Vagina (tissue), 2 donors: Measurements from ENCODE around the gene FOXO3. TPM values are rescaled to one million over a fixed set of nuclear protein-coding genes. Genes with fewer than 3 reads are reported as not detected.
A peak's percentile ranks its signal among the peaks of the same experiment; 100 is the strongest.

ENCODE experiments used
- DNase-seq, 2 donors: peaks; one replicate each; pipeline ENCODE4 v3.0.0-alpha.2; 2017; ENCODE audit errors: extremely low spot score in 2 of 2
- H3K27ac ChIP-seq: fragments of 200-600 bp; sonication (generic); one replicate; pipeline ENCODE4 v1.5.1; 2019
- H3K27me3 ChIP-seq: fragments of 200-600 bp; sonication (generic); one replicate; pipeline ENCODE4 v1.5.1; 2019
- H3K36me3 ChIP-seq, 2 donors: fragments of 200-600 bp; sonication (generic); one replicate each; pipeline ENCODE4 v1.5.1; 2017 to 2019
- H3K4me1 ChIP-seq: fragments of 200-600 bp; sonication (generic); one replicate; pipeline ENCODE4 v1.5.1; 2019
- H3K4me3 ChIP-seq, 2 donors: fragments of 200-600 bp; sonication (generic); 1 replicate in 1 of 2; 2 replicates in 1 of 2; pipeline ENCODE4 v1.5.1; 2016 to 2019
- H3K9me3 ChIP-seq: fragments of 200-600 bp; sonication (generic); one replicate; pipeline ENCODE4 v1.5.1; 2019
- CTCF ChIP-seq, 3 experiments: fragments of 450-650 bp in 2 of 3; fragments of 200-600 bp in 1 of 3; sonication (generic) in 1 of 3; IDR thresholded peaks; one replicate each; pipeline ENCODE4 v1.5.1; 2017 to 2019; ENCODE audit warnings: antibody characterized with exemption in 3 of 3, mild to moderate bottlenecking in 2 of 3, moderate library complexity in 2 of 3
- POLR2A ChIP-seq, 2 donors: fragments of 450-650 bp; IDR thresholded peaks; one replicate each; pipeline ENCODE4 v1.6.1; 2017; ENCODE audit warnings: antibody characterized with exemption in 2 of 2, mild to moderate bottlenecking in 2 of 2, moderate library complexity in 2 of 2
- POLR2AphosphoS5 ChIP-seq, 2 donors: sonication (generic); formaldehyde crosslinking; IDR thresholded peaks; one replicate each; pipeline ENCODE4 v1.9.0; 2017; ENCODE audit warnings: antibody characterized with exemption in 2 of 2, mild to moderate bottlenecking in 2 of 2, low read depth in 1 of 2; ENCODE audit not compliant: insufficient read depth in 1 of 2
- intact Hi-C: fragments of 100-400 bp; cut with DNase I; formaldehyde crosslinking; loops from one replicate; pipeline ENCODE4 v1.15.1; 2023
- total RNA-seq: library from RNA; depleted of rRNA; stranded (reverse); fragments of >200 nt; gene quantifications from one replicate; pipeline ENCODE4 v1.2.3, GENCODE V29; 2016

The FOXO3 gene
- total RNA-seq, 1 donor from 2014 or later, result 110 TPM

- Histone ChIP-seq H3K27me3 (no peaks in the 10 kb centered on the region), H3K4me1 (peaks cover 55% of the 10 kb centered on the region)
- intact Hi-C loops, result loop anchor here (5.0 kb wide), 2 partner anchors 89 to 219 kb away; no protein-coding TSS in a partner anchor
These were observed 2.6 kb downstream of the FOXO3 start for GRCh38 chr6:108563292-108563691.

GRCh38 chr6:108564178-108564577 lies 3.5 kb downstream of the FOXO3 start:
- Histone ChIP-seq H3K4me3 (peak overlapping the region; percentile 77 to 94), H3K4me1 (peaks cover 64% of the 10 kb centered on the region), H3K27ac (peak overlapping the region; percentile 99), H3K27me3 (no peaks in the 10 kb centered on the region), H3K9me3 (no peaks in the 10 kb centered on the region), H3K36me3 (peaks cover 0 to 21% of the 10 kb centered on the region in 2 donors)
- TF ChIP-seq POLR2A (IDR thresholded peaks at IDR 0.05), result no peak
- peak; percentile 21 to 36 for TF ChIP-seq POLR2AphosphoS5 (IDR thresholded peaks at IDR 0.05; ENCODE audit: insufficient read depth in 1 of 2, low read depth in 1 of 2)
- intact Hi-C loops, result loop anchor here (5.0 kb wide), 2 partner anchors 88 to 218 kb away; no protein-coding TSS in a partner anchor
- DNase-seq, result peak in 1 of 2 donors; percentile 13

More at GRCh38 chr6:108563292-108563691, 2.6 kb downstream of the FOXO3 start:
- peak overlapping the region; percentile 77 to 94 for H3K4me3 ChIP-seq
- DNase-seq, result no peak
- H3K36me3 ChIP-seq, result peaks cover 0 to 15% of the 10 kb centered on the region in 2 donors
- H3K27ac ChIP-seq, result peak overlapping the region; percentile 99
- no peaks in the 10 kb centered on the region for H3K9me3 ChIP-seq
- TF ChIP-seq CTCF (IDR thresholded peaks at IDR 0.05) (no peak), POLR2AphosphoS5 (IDR thresholded peaks at IDR 0.05; ENCODE audit: insufficient read depth in 1 of 2, low read depth in 1 of 2) (no peak), POLR2A (IDR thresholded peaks at IDR 0.05) (no peak)

GRCh38 chr6:108565091-108565766 lies 4.5 kb downstream of the FOXO3 start:
- Histone ChIP-seq H3K27me3 (no peaks in the 10 kb centered on the region), H3K27ac (peak overlapping the region; percentile 99), H3K9me3 (no peaks in the 10 kb centered on the region), H3K4me1 (peaks cover 73% of the 10 kb centered on the region), H3K4me3 (peak overlapping the region; percentile 20 to 77), H3K36me3 (peaks cover 0 to 30% of the 10 kb centered on the region in 2 donors)
- intact Hi-C loops, result no loop called here
- no peak for DNase-seq
- TF ChIP-seq POLR2AphosphoS5 (IDR thresholded peaks at IDR 0.05; ENCODE audit: insufficient read depth in 1 of 2, low read depth in 1 of 2), result no peak
- TF ChIP-seq CTCF (IDR thresholded peaks at IDR 0.05), result no peak
- TF ChIP-seq POLR2A (IDR thresholded peaks at IDR 0.05), result no peak

- peaks cover 80% of the 10 kb centered on the region for H3K4me1 ChIP-seq
- TF ChIP-seq POLR2A (IDR thresholded peaks at IDR 0.05), result no peak
- peak; percentile 14 to 81 for TF ChIP-seq POLR2AphosphoS5 (IDR thresholded peaks at IDR 0.05; ENCODE audit: insufficient read depth in 1 of 2, low read depth in 1 of 2)
- TF ChIP-seq CTCF (IDR thresholded peaks at IDR 0.05), result peak in 1 of 3 experiments; percentile 19
- H3K36me3 ChIP-seq, result peaks cover 0 to 37% of the 10 kb centered on the region in 2 donors
- no peak for DNase-seq
- no peaks in the 10 kb centered on the region for H3K27me3 ChIP-seq
- peak overlapping the region in 1 of 2 donors; percentile 77 for H3K4me3 ChIP-seq
- no peaks in the 10 kb centered on the region for H3K9me3 ChIP-seq
- intact Hi-C loops, result no loop called here
- peak overlapping the region; percentile 99 for H3K27ac ChIP-seq
These were observed 5.2 kb downstream of the FOXO3 start for GRCh38 chr6:108565893-108566292.

- no peak overlapping the region for H3K4me3 ChIP-seq
These were observed 5.7 kb downstream of the FOXO3 start for GRCh38 chr6:108566406-108566805.

More at GRCh38 chr6:108566406-108566805, 5.7 kb downstream of the FOXO3 start:
- Histone ChIP-seq H3K27me3 (no peaks in the 10 kb centered on the region), H3K4me1 (peaks cover 85% of the 10 kb centered on the region), H3K9me3 (no peaks in the 10 kb centered on the region), H3K36me3 (peaks cover 0 to 42% of the 10 kb centered on the region in 2 donors), H3K27ac (peak overlapping the region; percentile 99)
- DNase-seq, result no peak
- TF ChIP-seq POLR2AphosphoS5 (IDR thresholded peaks at IDR 0.05; ENCODE audit: insufficient read depth in 1 of 2, low read depth in 1 of 2), result no peak
- TF ChIP-seq POLR2A (IDR thresholded peaks at IDR 0.05), result no peak
- no peak for TF ChIP-seq CTCF (IDR thresholded peaks at IDR 0.05)
- intact Hi-C loops, result no loop called here
